SK-N-SH treated with all-trans-retinoic acid at 6 μM for 48 hours (cell line): ENCODE measurements around the gene NARF.

ENCODE experiments used
- BACH2 ChIP-seq: fragments of 250-450 bp; sonication (Bioruptor Pico); IDR thresholded peaks from 2 replicates; pipeline ENCODE4 v1.9.0; 2021; ENCODE audit warnings: mild to moderate bottlenecking, borderline replicate concordance
- ESRRG ChIP-seq: fragments of 250-450 bp; sonication (Bioruptor Pico); IDR thresholded peaks from 2 replicates; pipeline ENCODE4 v1.6.1; 2021; ENCODE audit warnings: mild to moderate bottlenecking
- OSR1 ChIP-seq: fragments of 250-450 bp; sonication (Bioruptor Pico); IDR thresholded peaks from 2 replicates; pipeline ENCODE4 v1.8.0; 2022; ENCODE audit warnings: moderate library complexity, mild to moderate bottlenecking, inconsistent platforms
- RARB ChIP-seq: fragments of 250-450 bp; sonication (Bioruptor Pico); IDR thresholded peaks from 2 replicates; pipeline ENCODE4 v1.8.0; 2021; ENCODE audit warnings: mild to moderate bottlenecking, moderate library complexity
- ZFP3 ChIP-seq: fragments of 250-450 bp; sonication (Bioruptor Pico); IDR thresholded peaks from 2 replicates; pipeline ENCODE4 v1.5.0; 2020; ENCODE audit warnings: mild to moderate bottlenecking, moderate library complexity
- ZNF565 ChIP-seq: fragments of 450-650 bp; formaldehyde crosslinking; conservative IDR thresholded peaks from 2 replicates; pipeline ENCODE4 v1.5.0; 2020; ENCODE audit warnings: low read depth, mild to moderate bottlenecking, moderate library complexity
- ZNF8 ChIP-seq: fragments of 450-650 bp; formaldehyde crosslinking; IDR thresholded peaks from 2 replicates; pipeline ENCODE4 v1.5.0; 2020; ENCODE audit warnings: mild to moderate bottlenecking, moderate library complexity
- TF ChIP-seq, protein P1 (sequence below): fragments of 250-450 bp; sonication (Bioruptor Pico); IDR thresholded peaks from 2 replicates; pipeline ENCODE4 v1.8.0; 2020; ENCODE audit warnings: mild to moderate bottlenecking, moderate library complexity, borderline replicate concordance

DNA sequence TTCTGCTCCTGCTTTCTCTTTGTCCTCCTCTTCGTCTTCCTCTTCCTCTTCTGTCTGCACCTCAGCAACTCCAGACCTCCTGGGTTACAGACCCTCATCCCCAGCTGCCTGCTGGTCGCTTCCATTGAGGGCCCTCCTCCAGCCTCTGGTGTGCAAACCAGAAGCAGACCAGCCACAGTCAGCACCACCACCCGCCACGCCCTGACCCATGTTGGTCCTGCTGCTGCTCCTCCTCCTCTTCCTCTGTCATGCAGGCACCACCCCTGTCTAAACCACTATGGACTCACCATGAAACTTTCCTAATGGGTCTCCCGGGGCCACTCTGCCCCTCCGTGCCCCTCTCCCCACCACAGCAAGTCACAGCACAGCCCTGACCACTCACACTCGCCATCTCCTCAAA lies 28.7 kb upstream of the NARF start:
- TF ChIP-seq OSR1 (CRISPR knock-in tag): no peak
- no peak for TF ChIP-seq RARB (CRISPR knock-in tag)
- no peak for TF ChIP-seq BACH2 (CRISPR knock-in tag)
- no peak for TF ChIP-seq ZNF8
- no peak for TF ChIP-seq ZFP3 (CRISPR knock-in tag)
- TF ChIP-seq ZNF565 (CRISPR knock-in tag): no peak
- TF ChIP-seq, protein P1, sequence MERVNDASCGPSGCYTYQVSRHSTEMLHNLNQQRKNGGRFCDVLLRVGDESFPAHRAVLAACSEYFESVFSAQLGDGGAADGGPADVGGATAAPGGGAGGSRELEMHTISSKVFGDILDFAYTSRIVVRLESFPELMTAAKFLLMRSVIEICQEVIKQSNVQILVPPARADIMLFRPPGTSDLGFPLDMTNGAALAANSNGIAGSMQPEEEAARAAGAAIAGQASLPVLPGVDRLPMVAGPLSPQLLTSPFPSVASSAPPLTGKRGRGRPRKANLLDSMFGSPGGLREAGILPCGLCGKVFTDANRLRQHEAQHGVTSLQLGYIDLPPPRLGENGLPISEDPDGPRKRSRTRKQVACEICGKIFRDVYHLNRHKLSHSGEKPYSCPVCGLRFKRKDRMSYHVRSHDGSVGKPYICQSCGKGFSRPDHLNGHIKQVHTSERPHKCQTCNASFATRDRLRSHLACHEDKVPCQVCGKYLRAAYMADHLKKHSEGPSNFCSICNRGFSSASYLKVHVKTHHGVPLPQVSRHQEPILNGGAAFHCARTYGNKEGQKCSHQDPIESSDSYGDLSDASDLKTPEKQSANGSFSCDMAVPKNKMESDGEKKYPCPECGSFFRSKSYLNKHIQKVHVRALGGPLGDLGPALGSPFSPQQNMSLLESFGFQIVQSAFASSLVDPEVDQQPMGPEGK: no peak
- TF ChIP-seq ESRRG: no peak
